ENCODE measurements around the gene SAMMSON. TPM values are rescaled to one million over a fixed set of nuclear protein-coding genes. Genes with fewer than 3 reads are reported as not detected.
A peak's percentile ranks its signal among the peaks of the same experiment; 100 is the strongest.

The SAMMSON gene
- total and polyA plus RNA-seq, 9 donors = 0.04 to 0.49 (median 0.15) TPM; not detected in 4

GRCh38 chr3:70108072-70108471 is 108.5 kb downstream of the SAMMSON start:
- no peaks in the 10 kb centered on the region for H3K36me3 ChIP-seq (ENCODE audit: control insufficient read depth, insufficient read depth, low read length)
- no peak for DNase-seq
- WGBS (ENCODE audit: insufficient coverage) = 80% methylated on average over 3 of the region's 6 CpGs
- no peak overlapping the region for H3K27ac ChIP-seq (ENCODE audit: low read length)
- H3K4me1 ChIP-seq (ENCODE audit: control insufficient read depth, insufficient read depth, low read length) = no peaks in the 10 kb centered on the region
- H3K27me3 ChIP-seq (ENCODE audit: control insufficient read depth, insufficient read depth, low read length) = no peaks in the 10 kb centered on the region
- no peaks in the 10 kb centered on the region for H3K9me3 ChIP-seq (replicated peaks; ENCODE audit: control insufficient read depth, low read depth, low read length)
- no peak overlapping the region for H3K4me3 ChIP-seq (ENCODE audit: low read length)

- Histone ChIP-seq H3K9me3 (replicated peaks; ENCODE audit: control insufficient read depth, low read depth, low read length) (no peaks in the 10 kb centered on the region), H3K36me3 (ENCODE audit: control insufficient read depth, insufficient read depth, low read length) (no peaks in the 10 kb centered on the region), H3K27ac (ENCODE audit: low read length) (no peak overlapping the region), H3K4me3 (ENCODE audit: low read length) (no peak overlapping the region), H3K27me3 (ENCODE audit: control insufficient read depth, insufficient read depth, low read length) (no peaks in the 10 kb centered on the region), H3K4me1 (ENCODE audit: control insufficient read depth, insufficient read depth, low read length) (no peaks in the 10 kb centered on the region)
- WGBS (ENCODE audit: insufficient coverage) = 80% methylated on average over 1 of the region's 3 CpGs
- DNase-seq = no peak
Observed at GRCh38 chr3:70108546-70108945, 109.0 kb downstream of the SAMMSON start.

- no peak for DNase-seq
- no peaks in the 10 kb centered on the region for H3K36me3 ChIP-seq (ENCODE audit: control insufficient read depth, insufficient read depth, low read length)
- H3K4me1 ChIP-seq (ENCODE audit: control insufficient read depth, insufficient read depth, low read length) = no peaks in the 10 kb centered on the region
- H3K4me3 ChIP-seq (ENCODE audit: low read length) = no peak overlapping the region
- no CpG with 5 or more reads among the region's 2 CpGs for WGBS (ENCODE audit: insufficient coverage)
- no peaks in the 10 kb centered on the region for H3K9me3 ChIP-seq (replicated peaks; ENCODE audit: control insufficient read depth, low read depth, low read length)
- no peak overlapping the region for H3K27ac ChIP-seq (ENCODE audit: low read length)
- H3K27me3 ChIP-seq (ENCODE audit: control insufficient read depth, insufficient read depth, low read length) = no peaks in the 10 kb centered on the region
Observed at GRCh38 chr3:70110066-70110465, 110.5 kb downstream of the SAMMSON start.

- no peaks in the 10 kb centered on the region for H3K4me1 ChIP-seq (ENCODE audit: control insufficient read depth, insufficient read depth, low read length)
- no peaks in the 10 kb centered on the region for H3K27me3 ChIP-seq (ENCODE audit: control insufficient read depth, insufficient read depth, low read length)
- WGBS (ENCODE audit: insufficient coverage) = no CpG with 5 or more reads among the region's 1 CpG
- H3K27ac ChIP-seq (ENCODE audit: low read length) = no peak overlapping the region
- no peak overlapping the region for H3K4me3 ChIP-seq (ENCODE audit: low read length)
- no peaks in the 10 kb centered on the region for H3K36me3 ChIP-seq (ENCODE audit: control insufficient read depth, insufficient read depth, low read length)
- no peaks in the 10 kb centered on the region for H3K9me3 ChIP-seq (replicated peaks; ENCODE audit: control insufficient read depth, low read depth, low read length)
- peak; percentile 22 for DNase-seq
Observed at GRCh38 chr3:70111411-70111810, 111.9 kb downstream of the SAMMSON start.

- WGBS (ENCODE audit: insufficient coverage) = no CpG with 5 or more reads among the region's 3 CpGs
- no peak overlapping the region for H3K4me3 ChIP-seq (ENCODE audit: low read length)
- peak; percentile 85 for DNase-seq
Observed at GRCh38 chr3:70112751-70113150, 113.2 kb downstream of the SAMMSON start.

GRCh38 chr3:70114431-70114830 is 114.9 kb downstream of the SAMMSON start:
- Histone ChIP-seq H3K27me3 (ENCODE audit: control insufficient read depth, insufficient read depth, low read length) (no peaks in the 10 kb centered on the region), H3K4me3 (ENCODE audit: low read length) (no peak overlapping the region), H3K27ac (ENCODE audit: low read length) (no peak overlapping the region), H3K9me3 (replicated peaks; ENCODE audit: control insufficient read depth, low read depth, low read length) (no peaks in the 10 kb centered on the region), H3K4me1 (ENCODE audit: control insufficient read depth, insufficient read depth, low read length) (no peaks in the 10 kb centered on the region), H3K36me3 (ENCODE audit: control insufficient read depth, insufficient read depth, low read length) (no peaks in the 10 kb centered on the region)
- peak; percentile 76 for DNase-seq
- WGBS (ENCODE audit: insufficient coverage) = no CpG with 5 or more reads among the region's 1 CpG

More at GRCh38 chr3:70112751-70113150, 113.2 kb downstream of the SAMMSON start:
- no peaks in the 10 kb centered on the region for H3K27me3 ChIP-seq (ENCODE audit: control insufficient read depth, insufficient read depth, low read length)
- no peaks in the 10 kb centered on the region for H3K4me1 ChIP-seq (ENCODE audit: control insufficient read depth, insufficient read depth, low read length)
- no peak overlapping the region for H3K27ac ChIP-seq (ENCODE audit: low read length)
- H3K9me3 ChIP-seq (replicated peaks; ENCODE audit: control insufficient read depth, low read depth, low read length) = no peaks in the 10 kb centered on the region
- no peaks in the 10 kb centered on the region for H3K36me3 ChIP-seq (ENCODE audit: control insufficient read depth, insufficient read depth, low read length)

- no peak overlapping the region for H3K27ac ChIP-seq (ENCODE audit: low read length)
- H3K27me3 ChIP-seq (ENCODE audit: control insufficient read depth, insufficient read depth, low read length) = no peaks in the 10 kb centered on the region
- no peak for DNase-seq
- H3K4me1 ChIP-seq (ENCODE audit: control insufficient read depth, insufficient read depth, low read length) = no peaks in the 10 kb centered on the region
- no peaks in the 10 kb centered on the region for H3K36me3 ChIP-seq (ENCODE audit: control insufficient read depth, insufficient read depth, low read length)
- no peak overlapping the region for H3K4me3 ChIP-seq (ENCODE audit: low read length)
- no peaks in the 10 kb centered on the region for H3K9me3 ChIP-seq (replicated peaks; ENCODE audit: control insufficient read depth, low read depth, low read length)
- no CpG with 5 or more reads among the region's 2 CpGs for WGBS (ENCODE audit: insufficient coverage)
Observed at GRCh38 chr3:70119879-70120278, 120.3 kb downstream of the SAMMSON start.
